Measurements from ENCODE around the gene LRRC25.
"Not testable (repeated sequence)": the region's sequence is repeated elsewhere in the genome, so short reads cannot be mapped to it uniquely, and the experiment has no call there.

LRRC25 gene

GRCh38 chr19:18406749-18407148, 9.3 kb upstream of the LRRC25 start:
- Histone ChIP-seq H3K4me3 (ENCODE audit: low read length) (no peak overlapping the region), H3K9me3 (replicated peaks; ENCODE audit: low read length) (no peaks in the 10 kb centered on the region), H3K4me2 (ENCODE audit: low read length) (no peak overlapping the region), H3K27me3 (ENCODE audit: control insufficient read depth, insufficient read depth, low read length) (no peaks in the 10 kb centered on the region), H3K36me3 (ENCODE audit: insufficient read depth, low read length) (no peaks in the 10 kb centered on the region), H3K4me1 (ENCODE audit: control insufficient read depth, insufficient read depth, low read length) (peaks cover 3% of the 10 kb centered on the region), H3K9ac (ENCODE audit: low read depth, low read length) (no peak overlapping the region)

- H3K9ac ChIP-seq (ENCODE audit: low read depth, low read length); H3K4me1 ChIP-seq (ENCODE audit: control insufficient read depth, insufficient read depth, low read length); H3K27me3 ChIP-seq (ENCODE audit: control insufficient read depth, insufficient read depth, low read length): not testable (repeated sequence)
Measured at GRCh38 chr19:18405754-18406153, 8.3 kb upstream of the LRRC25 start.

GRCh38 chr19:18402455-18403248, 5.2 kb upstream of the LRRC25 start:
- H3K36me3 ChIP-seq (ENCODE audit: insufficient read depth, low read length); H3K4me2 ChIP-seq (ENCODE audit: low read length); H3K27me3 ChIP-seq (ENCODE audit: control insufficient read depth, insufficient read depth, low read length); H3K4me1 ChIP-seq (ENCODE audit: control insufficient read depth, insufficient read depth, low read length); H3K9me3 ChIP-seq (replicated peaks; ENCODE audit: low read length); H3K9ac ChIP-seq (ENCODE audit: low read depth, low read length); H3K4me3 ChIP-seq (ENCODE audit: low read length): not testable (repeated sequence)

More at GRCh38 chr19:18405754-18406153, 8.3 kb upstream of the LRRC25 start:
- not testable (repeated sequence) for H3K4me3 ChIP-seq (ENCODE audit: low read length); H3K36me3 ChIP-seq (ENCODE audit: insufficient read depth, low read length); H3K9me3 ChIP-seq (replicated peaks; ENCODE audit: low read length); H3K4me2 ChIP-seq (ENCODE audit: low read length)

- Histone ChIP-seq H3K4me3 (ENCODE audit: low read length) (no peak overlapping the region), H3K9ac (ENCODE audit: low read depth, low read length) (no peak overlapping the region), H3K9me3 (replicated peaks; ENCODE audit: low read length) (no peaks in the 10 kb centered on the region), H3K36me3 (ENCODE audit: insufficient read depth, low read length) (no peaks in the 10 kb centered on the region), H3K4me1 (ENCODE audit: control insufficient read depth, insufficient read depth, low read length) (peaks cover 8% of the 10 kb centered on the region), H3K4me2 (ENCODE audit: low read length) (no peak overlapping the region), H3K27me3 (ENCODE audit: control insufficient read depth, insufficient read depth, low read length) (peaks cover 6% of the 10 kb centered on the region)
Measured at GRCh38 chr19:18401580-18402112, 4.2 kb upstream of the LRRC25 start.

GRCh38 chr19:18399008-18399407, 1.6 kb upstream of the LRRC25 start:
- Histone ChIP-seq H3K27me3 (ENCODE audit: control insufficient read depth, insufficient read depth, low read length) (peaks cover 13% of the 10 kb centered on the region), H3K4me2 (ENCODE audit: low read length) (no peak overlapping the region), H3K4me1 (ENCODE audit: control insufficient read depth, insufficient read depth, low read length) (peaks cover 13% of the 10 kb centered on the region), H3K4me3 (ENCODE audit: low read length) (no peak overlapping the region), H3K9me3 (replicated peaks; ENCODE audit: low read length) (no peaks in the 10 kb centered on the region), H3K36me3 (ENCODE audit: insufficient read depth, low read length) (no peaks in the 10 kb centered on the region), H3K9ac (ENCODE audit: low read depth, low read length) (no peak overlapping the region)

GRCh38 chr19:18396471-18397241, 766 bp downstream of the LRRC25 start:
- Histone ChIP-seq H3K9me3 (replicated peaks; ENCODE audit: low read length) (no peaks in the 10 kb centered on the region), H3K9ac (ENCODE audit: low read depth, low read length) (no peak overlapping the region), H3K4me1 (ENCODE audit: control insufficient read depth, insufficient read depth, low read length) (peaks cover 13% of the 10 kb centered on the region), H3K36me3 (ENCODE audit: insufficient read depth, low read length) (no peaks in the 10 kb centered on the region), H3K4me3 (ENCODE audit: low read length) (no peak overlapping the region), H3K27me3 (ENCODE audit: control insufficient read depth, insufficient read depth, low read length) (peaks cover 13% of the 10 kb centered on the region), H3K4me2 (ENCODE audit: low read length) (no peak overlapping the region)

- Histone ChIP-seq H3K9ac (ENCODE audit: low read depth, low read length) (no peak overlapping the region), H3K9me3 (replicated peaks; ENCODE audit: low read length) (no peaks in the 10 kb centered on the region), H3K4me2 (ENCODE audit: low read length) (no peak overlapping the region), H3K4me1 (ENCODE audit: control insufficient read depth, insufficient read depth, low read length) (peaks cover 10% of the 10 kb centered on the region), H3K36me3 (ENCODE audit: insufficient read depth, low read length) (peaks cover 12% of the 10 kb centered on the region), H3K27me3 (ENCODE audit: control insufficient read depth, insufficient read depth, low read length) (peaks cover 13% of the 10 kb centered on the region), H3K4me3 (ENCODE audit: low read length) (no peak overlapping the region)
Measured at GRCh38 chr19:18393836-18394235, 3.6 kb downstream of the LRRC25 start.

- H3K9ac ChIP-seq (ENCODE audit: low read depth, low read length): no peak overlapping the region
- peaks cover 13% of the 10 kb centered on the region for H3K27me3 ChIP-seq (ENCODE audit: control insufficient read depth, insufficient read depth, low read length)
- no peaks in the 10 kb centered on the region for H3K9me3 ChIP-seq (replicated peaks; ENCODE audit: low read length)
- no peak overlapping the region for H3K4me2 ChIP-seq (ENCODE audit: low read length)
- peaks cover 16% of the 10 kb centered on the region for H3K36me3 ChIP-seq (ENCODE audit: insufficient read depth, low read length)
- peaks cover 16% of the 10 kb centered on the region for H3K4me1 ChIP-seq (ENCODE audit: control insufficient read depth, insufficient read depth, low read length)
- no peak overlapping the region for H3K4me3 ChIP-seq (ENCODE audit: low read length)
Measured at GRCh38 chr19:18392926-18393325, 4.5 kb downstream of the LRRC25 start.

GRCh38 chr19:18392417-18392816, 5.0 kb downstream of the LRRC25 start:
- no peaks in the 10 kb centered on the region for H3K9me3 ChIP-seq (replicated peaks; ENCODE audit: low read length)
- H3K4me1 ChIP-seq (ENCODE audit: control insufficient read depth, insufficient read depth, low read length): peaks cover 20% of the 10 kb centered on the region
- no peak overlapping the region for H3K4me2 ChIP-seq (ENCODE audit: low read length)
- peaks cover 16% of the 10 kb centered on the region for H3K36me3 ChIP-seq (ENCODE audit: insufficient read depth, low read length)
- peaks cover 13% of the 10 kb centered on the region for H3K27me3 ChIP-seq (ENCODE audit: control insufficient read depth, insufficient read depth, low read length)
- H3K4me3 ChIP-seq (ENCODE audit: low read length): no peak overlapping the region
- no peak overlapping the region for H3K9ac ChIP-seq (ENCODE audit: low read depth, low read length)

GRCh38 chr19:18391509-18392075, 5.8 kb downstream of the LRRC25 start:
- Histone ChIP-seq H3K9me3 (replicated peaks; ENCODE audit: low read length) (no peaks in the 10 kb centered on the region), H3K4me1 (ENCODE audit: control insufficient read depth, insufficient read depth, low read length) (peaks cover 17% of the 10 kb centered on the region), H3K27me3 (ENCODE audit: control insufficient read depth, insufficient read depth, low read length) (peaks cover 7% of the 10 kb centered on the region), H3K36me3 (ENCODE audit: insufficient read depth, low read length) (peaks cover 16% of the 10 kb centered on the region), H3K4me3 (ENCODE audit: low read length) (no peak overlapping the region), H3K4me2 (ENCODE audit: low read length) (no peak overlapping the region), H3K9ac (ENCODE audit: low read depth, low read length) (no peak overlapping the region)

GRCh38 chr19:18390065-18390907, 7.1 kb downstream of the LRRC25 start:
- Histone ChIP-seq H3K9ac (ENCODE audit: low read depth, low read length) (no peak overlapping the region), H3K27me3 (ENCODE audit: control insufficient read depth, insufficient read depth, low read length) (no peaks in the 10 kb centered on the region), H3K36me3 (ENCODE audit: insufficient read depth, low read length) (peaks cover 16% of the 10 kb centered on the region), H3K9me3 (replicated peaks; ENCODE audit: low read length) (no peaks in the 10 kb centered on the region), H3K4me3 (ENCODE audit: low read length) (no peak overlapping the region), H3K4me2 (ENCODE audit: low read length) (no peak overlapping the region), H3K4me1 (ENCODE audit: control insufficient read depth, insufficient read depth, low read length) (peaks cover 22% of the 10 kb centered on the region)
